K562 (cell line): Measurements from ENCODE around the gene BAZ2A. TPM values are rescaled to one million over a fixed set of nuclear protein-coding genes. Genes with fewer than 3 reads are reported as not detected.

ENCODE experiments used
- BCL6 ChIP-seq: fragments of 250-450 bp; sonication (Bioruptor Pico); IDR thresholded peaks from 2 replicates; pipeline ENCODE4 v1.4.0; 2020
- CBFA2T3 ChIP-seq: fragments of 450-650 bp; IDR thresholded peaks from 2 replicates; pipeline ENCODE4 v1.6.1; 2017
- CHD7 ChIP-seq: fragments of 200-600 bp; sonication (generic); IDR thresholded peaks from one replicate; pipeline ENCODE4 v1.6.1; 2012; ENCODE audit warnings: mild to moderate bottlenecking, low read depth, low read length, inconsistent platforms
- HSF4 ChIP-seq: fragments of 250-450 bp; sonication (Bioruptor Pico); IDR thresholded peaks from 2 replicates; pipeline ENCODE4 v2.1.2; 2022; ENCODE audit warnings: mild to moderate bottlenecking, moderate library complexity, borderline replicate concordance
- KAT8 ChIP-seq: fragments of 450-650 bp; IDR thresholded peaks from 2 replicates; pipeline ENCODE4 v1.6.1; 2016; ENCODE audit warnings: low read depth, mild to moderate bottlenecking
- KDM2B ChIP-seq: fragments of 250-450 bp; sonication (Bioruptor Pico); IDR thresholded peaks from 2 replicates; pipeline ENCODE4 v1.8.0; 2021; ENCODE audit warnings: mild to moderate bottlenecking, moderate library complexity
- MED1 ChIP-seq: sonication (generic); formaldehyde crosslinking; IDR thresholded peaks from 2 replicates; pipeline ENCODE4 v1.8.1; 2023; ENCODE audit warnings: missing genetic modification reagents, borderline replicate concordance
- NR2C2 ChIP-seq, 2 experiments: fragments of 200-800 bp in 1 of 2; sonication (Bioruptor generic) in 1 of 2; sonication (generic) in 1 of 2; formaldehyde crosslinking in 1 of 2; IDR thresholded peaks; 2 replicates each; pipeline versions ENCODE4 v1.6.1 to v1.8.0; 2016 to 2022; ENCODE audit warnings: mild to moderate bottlenecking in 1 of 2, missing compliant biosample characterization in 1 of 2, missing genetic modification characterization in 1 of 2, missing genetic modification reagents in 1 of 2
- SRSF9 ChIP-seq: fragments of 200-400 bp; formaldehyde crosslinking; IDR thresholded peaks from 2 replicates; pipeline ENCODE4 v1.6.1; 2017; ENCODE audit warnings: low read depth, low read length, borderline replicate concordance
- TSC22D4 ChIP-seq: fragments of 450-650 bp; IDR thresholded peaks from 2 replicates; pipeline ENCODE4 v1.6.1; 2016; ENCODE audit warnings: missing genetic modification characterization, missing biosample characterization, control low read depth
- ZNF121 ChIP-seq: sonication (generic); formaldehyde crosslinking; conservative IDR thresholded peaks from 2 replicates; pipeline ENCODE4 v1.8.0; 2022; ENCODE audit warnings: missing genetic modification reagents
- ZNF347 ChIP-seq: fragments of 450-650 bp; formaldehyde crosslinking; IDR thresholded peaks from 2 replicates; pipeline ENCODE4 v1.4.0; 2020; ENCODE audit warnings: low read depth, mild to moderate bottlenecking, moderate library complexity
- ZNF668 ChIP-seq: fragments of 250-450 bp; sonication (Bioruptor Pico); IDR thresholded peaks from 2 replicates; pipeline ENCODE4 v1.8.0; 2022; ENCODE audit warnings: mild to moderate bottlenecking, inconsistent platforms
- ZNF764 ChIP-seq: fragments of 250-450 bp; sonication (Bioruptor Pico); IDR thresholded peaks from 2 replicates; pipeline ENCODE4 v1.4.0; 2020; ENCODE audit warnings: low read depth, mild to moderate bottlenecking, moderate library complexity
- polyA plus RNA-seq, 8 experiments: library from polyadenylated mRNA; depleted of rRNA in 4 of 8; stranded (reverse) in 5 of 8; unstranded in 3 of 8; fragments of >200 nt; fragmentation: Nextera tagmentation in 2 of 8; fragmentation: Illumina TruSeq in 1 of 8; extraction: Ambion mirVana in 2 of 8; extraction: Trizol in 1 of 8; gene quantifications; 2 replicates each; pipeline versions ENCODE4 v1.2.1 to v1.2.3, GENCODE V29; 2011 to 2014; ENCODE audit warnings: inconsistent platforms in 1 of 8, missing spikeins in 1 of 8
- total RNA-seq, 7 experiments: library from RNA; depleted of rRNA in 6 of 7; stranded (reverse); fragments of >200 nt in 6 of 7; fragmentation: Illumina TruSeq in 2 of 7; extraction: Trizol in 2 of 7; gene quantifications; 2 replicates each; pipeline versions ENCODE4 v1.2.1 to v1.2.3, GENCODE V29; 2011 to 2021; ENCODE audit warnings: low replicate concordance in 1 of 7
- TF ChIP-seq, protein P1 (sequence below): fragments of 250-450 bp; sonication (Bioruptor Pico); IDR thresholded peaks from 2 replicates; pipeline ENCODE4 v1.4.0; 2020; ENCODE audit warnings: mild to moderate bottlenecking

Gene BAZ2A
- total and polyA plus RNA-seq, 9 of the 15 experiments (the other 6 are each of a cell fraction or from before 2014, with no cell fraction given): 4.5 to 86.4 (median 26.2) TPM

GRCh38 chr12:56636675-56637540 lies 6.8 kb upstream of the BAZ2A start (continued):
- TF ChIP-seq CHD7: no peak
- TF ChIP-seq, protein P1, sequence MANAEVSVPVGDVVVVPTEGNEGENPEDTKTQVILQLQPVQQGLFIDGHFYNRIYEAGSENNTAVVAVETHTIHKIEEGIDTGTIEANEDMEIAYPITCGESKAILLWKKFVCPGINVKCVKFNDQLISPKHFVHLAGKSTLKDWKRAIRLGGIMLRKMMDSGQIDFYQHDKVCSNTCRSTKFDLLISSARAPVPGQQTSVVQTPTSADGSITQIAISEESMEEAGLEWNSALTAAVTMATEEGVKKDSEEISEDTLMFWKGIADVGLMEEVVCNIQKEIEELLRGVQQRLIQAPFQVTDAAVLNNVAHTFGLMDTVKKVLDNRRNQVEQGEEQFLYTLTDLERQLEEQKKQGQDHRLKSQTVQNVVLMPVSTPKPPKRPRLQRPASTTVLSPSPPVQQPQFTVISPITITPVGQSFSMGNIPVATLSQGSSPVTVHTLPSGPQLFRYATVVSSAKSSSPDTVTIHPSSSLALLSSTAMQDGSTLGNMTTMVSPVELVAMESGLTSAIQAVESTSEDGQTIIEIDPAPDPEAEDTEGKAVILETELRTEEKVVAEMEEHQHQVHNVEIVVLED (CRISPR knock-in tag): no peak
- no peak for TF ChIP-seq KDM2B (CRISPR knock-in tag)
- no peak for TF ChIP-seq MED1
- no peak for TF ChIP-seq KAT8
- TF ChIP-seq ZNF764 (CRISPR knock-in tag): no peak
- TF ChIP-seq HSF4 (CRISPR knock-in tag): no peak
- TF ChIP-seq BCL6: no peak
- no peak for TF ChIP-seq ZNF121
- TF ChIP-seq ZNF347 (CRISPR knock-in tag): no peak
- TF ChIP-seq ZNF668: 0 out of 2 replicates have a peak, but pooled peaks have one; percentile 6
- no peak for TF ChIP-seq TSC22D4 (tag)
- no peak for TF ChIP-seq SRSF9
- no peak for TF ChIP-seq NR2C2 (CRISPR knock-in tag; IDR thresholded peaks at IDR 0.05)
- peak; percentile 36; the same call in 1 of the 2 replicates for TF ChIP-seq NR2C2 (tag; IDR thresholded peaks at IDR 0.05)
- TF ChIP-seq CBFA2T3: no peak; the same call in 1 of the 2 replicates
